ENCODE measurements around the gene SPOP.

The SPOP gene

GRCh38 chr17:49694847-49695697 is 17.2 kb upstream of the SPOP start:
- no peaks in the 10 kb centered on the region for H3K4me1 ChIP-seq (ENCODE audit: insufficient read depth, low read length)
- H3K27ac ChIP-seq (ENCODE audit: low read length): no peak overlapping the region
- H3K27me3 ChIP-seq (ENCODE audit: insufficient read depth, low read length, poor library complexity): no peaks in the 10 kb centered on the region
- ATAC-seq (ENCODE audit: insufficient read depth, low read depth) (peak; percentile 66), DNase-seq (peak; percentile 69)
- peaks cover under 1% of the 10 kb centered on the region; the same call in 1 of the 2 replicates for H3K36me3 ChIP-seq (ENCODE audit: insufficient read depth, low read length)
- H4K20me1 ChIP-seq (ENCODE audit: insufficient read depth, low read length): no peaks in the 10 kb centered on the region
- no peak overlapping the region for H3K4me3 ChIP-seq (ENCODE audit: low read depth in 1 of 2, low read length in 2 of 2)
- H3K9me3 ChIP-seq (ENCODE audit: insufficient read depth, low read length, severe bottlenecking): no peaks in the 10 kb centered on the region
- H3K9ac ChIP-seq (ENCODE audit: low read depth, low read length): no peak overlapping the region
- H2AFZ ChIP-seq (ENCODE audit: low read depth, low read length): no peak overlapping the region
- H3K79me2 ChIP-seq (ENCODE audit: insufficient read depth, low read length): no peaks in the 10 kb centered on the region
- TF ChIP-seq EZH2 (IDR thresholded peaks at IDR 0.05; ENCODE audit: borderline replicate concordance, low read depth, low read length, severe bottlenecking) (no peak), CTCF (IDR thresholded peaks at IDR 0.05; ENCODE audit: borderline replicate concordance, extremely low read depth, low read length, poor library complexity, severe bottlenecking) (peak; percentile 98)
- no peak overlapping the region for H3K4me2 ChIP-seq (ENCODE audit: insufficient read depth, low read length)

DNA sequence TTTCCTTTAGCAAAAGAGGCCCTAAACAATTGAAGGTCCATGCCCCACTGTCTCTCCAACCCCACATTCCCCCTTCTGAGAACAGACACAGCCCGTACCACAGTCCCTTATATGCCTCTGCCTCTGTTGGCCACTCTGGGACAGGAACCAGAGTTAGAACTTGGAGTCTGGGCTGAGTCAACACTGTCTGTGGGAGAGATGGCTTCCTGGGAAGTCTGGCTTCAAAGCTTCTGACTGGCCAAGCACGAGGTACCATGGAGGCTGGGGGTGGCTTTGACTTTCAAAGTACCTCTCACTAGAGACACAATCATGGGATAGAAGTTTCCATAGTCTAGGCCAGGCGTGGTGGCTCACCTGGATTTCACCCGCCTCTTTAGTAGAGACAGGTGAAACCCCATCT is 14.9 kb upstream of the SPOP start:
- DNase-seq (no peak), ATAC-seq (ENCODE audit: insufficient read depth, low read depth) (no peak)
- Histone ChIP-seq H3K4me1 (ENCODE audit: insufficient read depth, low read length) (peaks cover 16% of the 10 kb centered on the region), H3K27me3 (ENCODE audit: insufficient read depth, low read length, poor library complexity) (no peaks in the 10 kb centered on the region), H4K20me1 (ENCODE audit: insufficient read depth, low read length) (no peaks in the 10 kb centered on the region), H3K4me3 (ENCODE audit: low read depth in 1 of 2, low read length in 2 of 2) (no peak overlapping the region), H3K27ac (ENCODE audit: low read length) (no peak overlapping the region), H3K36me3 (ENCODE audit: insufficient read depth, low read length) (no peaks in the 10 kb centered on the region), H3K9me3 (ENCODE audit: insufficient read depth, low read length, severe bottlenecking) (no peaks in the 10 kb centered on the region), H3K4me2 (ENCODE audit: insufficient read depth, low read length) (no peak overlapping the region), H2AFZ (ENCODE audit: low read depth, low read length) (no peak overlapping the region), H3K9ac (ENCODE audit: low read depth, low read length) (no peak overlapping the region), H3K79me2 (ENCODE audit: insufficient read depth, low read length) (no peaks in the 10 kb centered on the region)
- no peak for TF ChIP-seq CTCF (IDR thresholded peaks at IDR 0.05; ENCODE audit: borderline replicate concordance, extremely low read depth, low read length, poor library complexity, severe bottlenecking)
- no peak for TF ChIP-seq EZH2 (IDR thresholded peaks at IDR 0.05; ENCODE audit: borderline replicate concordance, low read depth, low read length, severe bottlenecking)

GRCh38 chr17:49691677-49692191 is 13.8 kb upstream of the SPOP start:
- H3K4me2 ChIP-seq (ENCODE audit: insufficient read depth, low read length): no peak overlapping the region
- no peaks in the 10 kb centered on the region for H3K27me3 ChIP-seq (ENCODE audit: insufficient read depth, low read length, poor library complexity)
- no peaks in the 10 kb centered on the region for H3K36me3 ChIP-seq (ENCODE audit: insufficient read depth, low read length)
- H2AFZ ChIP-seq (ENCODE audit: low read depth, low read length): no peak overlapping the region
- H4K20me1 ChIP-seq (ENCODE audit: insufficient read depth, low read length): no peaks in the 10 kb centered on the region
- no peak overlapping the region for H3K4me3 ChIP-seq (ENCODE audit: low read depth in 1 of 2, low read length in 2 of 2)
- TF ChIP-seq CTCF (IDR thresholded peaks at IDR 0.05; ENCODE audit: borderline replicate concordance, extremely low read depth, low read length, poor library complexity, severe bottlenecking) (no peak), EZH2 (IDR thresholded peaks at IDR 0.05; ENCODE audit: borderline replicate concordance, low read depth, low read length, severe bottlenecking) (no peak)
- H3K9ac ChIP-seq (ENCODE audit: low read depth, low read length): no peak overlapping the region
- H3K79me2 ChIP-seq (ENCODE audit: insufficient read depth, low read length): no peaks in the 10 kb centered on the region
- H3K9me3 ChIP-seq (ENCODE audit: insufficient read depth, low read length, severe bottlenecking): no peaks in the 10 kb centered on the region
- DNase-seq (no peak), ATAC-seq (ENCODE audit: insufficient read depth, low read depth) (no peak)
- peaks cover 22% of the 10 kb centered on the region for H3K4me1 ChIP-seq (ENCODE audit: insufficient read depth, low read length)
- H3K27ac ChIP-seq (ENCODE audit: low read length): no peak overlapping the region
